Left renal pelvis (tissue), 4 donors: Measurements from ENCODE around the gene OPA3. TPM values are rescaled to one million over a fixed set of nuclear protein-coding genes. Genes with fewer than 3 reads are reported as not detected.
A peak's percentile ranks its signal among the peaks of the same experiment; 100 is the strongest.

Experiments
- DNase-seq, 4 donors: peaks; one replicate each; pipeline ENCODE4 v3.0.0-alpha.2; 2013; ENCODE audit warnings: low read depth in 4 of 4, low spot score in 3 of 4
- polyA plus RNA-seq, 4 donors: library from polyadenylated mRNA; unstranded; fragments of 120-200 nt; gene quantifications; one replicate each; pipeline ENCODE4 v1.2.1, GENCODE V29; 2013; ENCODE audit not compliant: insufficient read length in 4 of 4

OPA3 gene
- polyA plus RNA-seq, 4 donors, result 6.4 to 10.9 (median 10.1) TPM

DNA sequence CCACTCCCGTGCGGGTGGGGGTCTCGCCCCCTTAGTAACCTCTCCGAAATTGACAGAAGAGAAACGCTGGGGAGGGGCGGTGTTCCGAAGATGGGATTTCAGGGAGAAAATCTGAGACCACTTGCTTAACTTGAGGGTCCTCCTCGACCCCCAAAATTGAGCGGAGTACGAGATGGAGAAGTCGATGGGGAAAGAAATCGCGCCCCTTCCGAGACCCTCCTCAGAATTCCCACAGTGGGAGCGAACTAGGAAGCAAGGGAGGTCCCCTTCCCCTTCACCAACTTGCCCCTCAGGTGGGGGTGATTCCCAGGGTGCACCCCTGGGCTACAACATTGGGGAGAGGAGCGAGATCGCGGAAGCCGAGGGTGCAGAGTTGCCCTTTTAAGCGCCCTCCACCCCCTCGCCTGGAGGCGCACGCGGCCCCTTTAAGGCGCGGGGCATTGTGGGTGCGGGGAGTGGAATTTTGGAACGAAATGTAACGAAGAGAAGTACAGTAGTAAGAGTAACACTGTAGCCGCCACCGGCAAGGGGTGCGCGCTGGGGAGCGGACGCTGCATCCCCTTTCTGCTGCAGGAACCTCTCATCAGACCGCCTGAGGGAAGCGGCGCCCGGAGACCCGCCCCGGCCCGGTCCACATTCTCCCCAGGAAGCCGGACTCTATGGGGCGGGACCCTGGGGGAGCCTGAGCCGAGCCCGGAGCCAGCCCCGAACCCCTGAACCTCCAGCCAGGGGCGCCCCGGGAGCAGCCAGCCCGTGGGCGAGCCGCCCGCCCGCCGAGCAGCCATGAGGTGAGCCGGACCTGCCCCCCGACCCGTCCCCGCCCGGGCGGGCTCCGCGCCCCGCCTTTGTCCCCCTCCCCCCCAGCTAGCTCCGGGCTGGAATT, 77.4 kb downstream of the OPA3 start, which contains the start of gene VASP:
Gene VASP (plus strand): TSS at position 491 of the 883 bp plus-strand sequence. CDS start 293 bp downstream, at position 784.
- DNase-seq, result no peak

DNA sequence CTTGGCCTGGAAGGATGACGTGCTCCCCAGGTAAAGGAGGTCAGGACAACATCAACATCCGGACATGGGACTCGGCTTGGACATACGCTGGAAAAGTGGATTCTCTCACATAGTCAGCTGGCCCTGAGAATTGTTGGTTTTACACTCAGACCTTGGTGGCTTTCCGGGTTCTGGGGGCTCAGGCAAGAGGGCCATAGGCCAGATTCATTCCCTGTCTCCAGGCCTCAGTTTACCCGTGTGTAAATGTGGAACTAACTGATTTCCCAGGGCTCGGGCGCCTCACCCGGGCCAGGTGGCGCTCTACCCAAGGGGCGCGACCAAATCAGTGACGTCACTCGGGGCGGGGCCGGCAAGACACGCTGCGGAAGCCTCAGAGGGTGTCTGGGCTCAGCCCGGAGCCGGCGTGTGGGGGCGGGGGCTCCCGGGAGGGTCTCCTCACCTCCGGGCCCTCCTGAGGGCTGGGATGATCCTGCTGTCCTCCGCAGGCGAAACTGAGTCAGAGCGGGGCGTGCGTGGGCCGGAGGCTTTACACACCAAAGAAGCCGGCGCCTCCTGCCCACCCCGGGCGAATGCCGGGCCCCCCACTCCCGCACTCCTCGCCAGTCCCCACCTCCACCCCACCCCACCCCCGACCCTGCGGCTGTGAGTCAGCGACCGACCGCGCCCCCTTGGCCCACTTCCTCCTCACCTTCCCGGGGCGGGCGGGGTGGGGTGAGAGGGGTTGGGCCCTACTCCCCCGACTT, 78.2 kb downstream of the OPA3 start:
- DNase-seq, result peak in 2 of 4 donors; percentile 74 to 80

GRCh38 chr19:45505996-45506245, 78.7 kb downstream of the OPA3 start:
- no peak for DNase-seq

DNA sequence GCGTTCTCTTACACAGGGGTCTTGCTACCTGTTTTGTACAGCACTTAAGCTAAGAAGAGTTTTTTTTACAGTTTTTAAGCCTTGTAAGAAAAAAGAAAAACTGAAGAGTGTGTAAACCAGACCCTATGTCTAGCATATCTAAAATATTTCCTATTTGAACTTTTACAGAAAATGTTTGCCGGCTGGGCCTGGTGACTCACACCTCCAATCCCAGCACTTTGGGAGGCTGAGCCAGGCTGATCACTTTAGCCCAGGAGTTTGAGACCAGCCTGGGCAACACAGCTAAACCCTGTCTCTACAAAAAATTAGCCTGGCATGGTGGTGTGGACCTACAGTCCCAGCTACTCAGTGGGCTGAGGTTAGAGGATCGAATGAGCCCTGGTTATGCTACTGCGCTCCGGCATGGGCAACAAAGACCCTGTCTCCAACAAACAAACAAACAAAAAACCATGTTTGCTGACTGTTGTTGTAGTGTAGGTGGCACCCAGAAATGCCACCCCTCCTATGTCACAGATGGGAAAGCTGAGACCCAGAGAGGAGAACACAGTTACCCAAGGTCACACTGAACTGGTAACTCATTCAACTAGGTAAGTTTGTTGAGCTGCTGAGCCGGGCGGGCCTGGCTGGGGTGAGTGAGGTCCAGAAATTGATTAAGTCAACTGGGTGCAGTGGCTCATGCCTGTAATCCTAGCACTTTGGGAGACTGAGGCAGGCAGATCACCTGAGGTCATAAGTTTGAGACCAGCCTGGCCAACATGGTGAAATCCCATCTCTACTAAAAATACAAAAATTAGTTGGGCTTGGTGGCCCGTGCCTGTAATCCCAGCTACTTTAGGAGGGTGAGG, 79.2 kb downstream of the OPA3 start:
- DNase-seq, result no peak

DNA sequence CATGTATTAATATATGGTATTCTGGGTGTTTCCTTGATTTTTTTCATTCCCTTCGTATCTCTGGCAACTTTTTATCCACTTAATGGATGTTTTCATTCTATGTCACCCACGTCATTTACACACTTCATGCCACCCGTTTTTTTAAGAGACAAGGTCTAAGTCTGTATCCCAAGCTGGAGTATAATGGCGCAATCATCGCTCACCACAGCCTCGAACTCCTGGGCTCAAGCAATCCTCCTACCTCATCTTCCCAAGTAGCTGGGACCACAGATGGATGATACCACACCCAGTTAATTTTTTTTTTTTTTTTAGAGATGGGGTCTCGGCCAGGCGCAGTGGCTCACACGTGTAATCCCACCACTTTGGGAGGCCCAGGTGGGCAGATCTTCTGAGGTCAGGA, 80.7 kb downstream of the OPA3 start:
- no peak for DNase-seq

GRCh38 chr19:45502111-45502510, 82.5 kb downstream of the OPA3 start:
- DNase-seq, result no peak

DNA sequence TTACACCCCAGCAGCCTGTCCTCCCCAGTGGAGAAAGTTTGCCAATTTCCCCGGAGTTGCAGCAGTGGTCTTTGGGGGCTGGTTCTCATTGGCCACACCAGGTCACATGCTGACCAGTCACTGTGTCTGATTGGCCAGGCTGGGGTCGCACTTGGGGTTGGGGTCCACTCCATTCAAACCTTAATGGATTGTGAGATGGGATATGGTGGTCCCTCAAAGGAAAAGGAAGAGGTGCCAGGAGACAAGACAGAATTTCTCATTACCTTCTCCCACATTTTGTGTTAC, 82.9 kb downstream of the OPA3 start:
- DNase-seq, result no peak

GRCh38 chr19:45500918-45501729, 83.5 kb downstream of the OPA3 start:
- no peak for DNase-seq

DNA sequence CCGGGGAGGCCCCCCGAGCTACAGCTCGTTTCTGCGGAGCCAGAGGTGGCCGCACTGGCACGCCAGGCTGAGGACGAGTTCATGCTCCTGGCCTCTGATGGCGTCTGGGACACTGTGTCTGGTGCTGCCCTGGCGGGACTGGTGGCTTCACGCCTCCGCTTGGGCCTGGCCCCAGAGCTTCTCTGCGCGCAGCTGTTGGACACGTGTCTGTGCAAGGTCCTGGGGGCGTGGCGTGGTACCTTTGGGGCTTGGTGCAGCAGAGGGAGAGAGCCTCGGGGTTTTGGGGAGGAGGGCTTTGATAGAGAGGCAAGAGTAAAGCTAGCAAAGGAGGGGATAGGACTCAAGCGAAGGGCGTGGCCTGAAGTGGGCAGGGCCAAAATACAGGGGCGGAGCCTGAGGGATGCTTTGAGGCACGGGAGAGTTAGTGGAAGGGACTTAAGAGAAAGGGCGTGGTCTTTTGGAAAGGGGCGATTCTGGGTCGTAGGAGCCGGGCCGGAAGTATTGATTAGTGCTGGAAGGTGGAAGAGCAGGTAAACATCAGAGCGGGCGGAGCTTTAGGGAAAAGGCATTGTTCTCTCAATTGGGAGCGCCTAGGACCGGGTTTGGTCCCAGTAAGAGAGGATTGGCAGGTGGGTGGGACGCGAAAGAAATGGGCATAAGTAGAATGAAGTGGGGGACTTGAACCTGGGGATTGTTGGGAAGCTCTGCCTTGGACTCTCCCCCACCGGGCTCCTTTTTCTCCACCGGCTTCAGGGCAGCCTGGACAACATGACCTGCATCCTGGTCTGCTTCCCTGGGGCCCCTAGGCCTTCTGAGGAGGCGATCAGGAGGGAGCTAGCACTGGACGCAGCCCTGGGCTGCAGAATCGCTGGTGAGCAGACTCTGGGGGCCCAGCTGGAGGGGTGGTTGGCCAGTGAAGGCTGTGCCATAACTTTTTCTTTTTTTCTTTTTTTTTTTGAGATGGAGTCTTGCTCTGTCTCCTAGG, 85.1 kb downstream of the OPA3 start:
- DNase-seq, result no peak

DNA sequence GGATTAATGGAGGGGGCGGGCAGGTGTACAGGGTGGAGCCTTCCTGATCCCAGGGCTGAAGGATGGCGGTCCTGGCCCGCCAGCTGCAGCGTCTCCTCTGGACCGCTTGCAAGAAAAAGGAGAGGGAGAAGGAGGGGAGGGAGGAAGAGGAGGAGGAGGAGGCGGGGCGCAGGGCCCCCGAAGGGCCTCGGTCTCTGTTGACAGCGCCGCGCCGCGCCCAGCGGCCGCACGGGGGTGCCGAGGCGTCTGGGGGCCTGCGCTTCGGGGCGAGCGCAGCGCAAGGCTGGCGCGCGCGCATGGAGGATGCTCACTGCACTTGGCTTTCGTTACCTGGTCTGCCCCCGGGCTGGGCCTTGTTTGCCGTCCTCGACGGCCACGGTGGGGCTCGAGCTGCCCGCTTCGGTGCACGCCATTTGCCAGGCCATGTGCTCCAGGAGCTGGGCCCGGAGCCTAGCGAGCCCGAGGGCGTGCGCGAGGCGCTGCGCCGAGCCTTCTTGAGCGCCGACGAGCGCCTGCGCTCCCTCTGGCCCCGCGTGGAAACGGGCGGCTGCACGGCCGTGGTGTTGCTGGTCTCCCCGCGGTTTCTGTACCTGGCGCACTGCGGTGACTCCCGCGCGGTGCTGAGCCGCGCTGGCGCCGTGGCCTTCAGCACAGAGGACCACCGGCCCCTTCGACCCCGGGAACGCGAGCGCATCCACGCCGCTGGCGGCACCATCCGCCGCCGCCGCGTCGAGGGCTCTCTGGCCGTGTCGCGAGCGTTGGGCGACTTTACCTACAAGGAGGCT, 86.0 kb downstream of the OPA3 start, which contains the start of gene PPM1N:
Gene PPM1N (plus strand): TSS at position 33 of the 785 bp plus-strand sequence. CDS start 30 bp downstream, at position 63.
- no peak for DNase-seq

DNA sequence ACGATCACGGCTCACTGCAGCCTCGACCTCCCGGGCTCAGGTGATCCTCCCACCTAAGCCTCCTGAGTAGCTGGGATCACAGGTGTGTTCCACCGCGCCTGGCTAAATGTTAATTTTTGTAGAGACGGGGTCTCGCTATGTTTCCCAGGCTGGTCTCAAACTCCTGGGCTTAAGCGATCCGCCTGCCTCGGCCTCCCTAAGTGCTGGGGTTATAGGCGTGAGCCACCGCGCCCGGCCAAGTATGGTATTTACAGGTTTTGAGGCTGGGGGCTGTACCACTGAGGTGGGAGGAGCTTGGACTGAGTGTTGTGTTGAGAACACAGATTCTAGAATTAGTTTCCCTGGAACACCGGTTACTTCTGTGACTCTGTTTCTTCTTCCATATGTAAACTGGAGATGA, 86.8 kb downstream of the OPA3 start:
- DNase-seq, result no peak

- DNase-seq, result no peak
These were observed 88.2 kb downstream of the OPA3 start for GRCh38 chr19:45496349-45496953.

DNA sequence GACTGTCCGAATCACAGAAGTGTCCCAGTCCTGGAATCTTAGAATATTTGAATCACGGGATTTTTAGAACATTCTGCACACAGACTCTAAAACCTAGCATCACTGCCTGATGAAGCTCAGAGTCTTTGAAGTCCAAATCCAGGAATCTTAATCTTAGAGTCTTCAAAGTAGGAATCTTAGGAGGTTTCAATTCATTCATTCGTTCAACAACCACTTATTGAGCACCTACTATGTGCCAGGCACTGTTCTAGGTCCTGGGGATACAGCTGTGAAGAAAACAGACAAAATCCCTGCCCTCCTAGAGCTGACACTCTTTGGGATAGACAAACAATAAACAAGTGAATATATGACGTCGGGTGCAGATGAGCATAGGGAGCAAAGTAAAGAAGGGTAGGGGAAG, 89.4 kb downstream of the OPA3 start:
- DNase-seq, result no peak

DNA sequence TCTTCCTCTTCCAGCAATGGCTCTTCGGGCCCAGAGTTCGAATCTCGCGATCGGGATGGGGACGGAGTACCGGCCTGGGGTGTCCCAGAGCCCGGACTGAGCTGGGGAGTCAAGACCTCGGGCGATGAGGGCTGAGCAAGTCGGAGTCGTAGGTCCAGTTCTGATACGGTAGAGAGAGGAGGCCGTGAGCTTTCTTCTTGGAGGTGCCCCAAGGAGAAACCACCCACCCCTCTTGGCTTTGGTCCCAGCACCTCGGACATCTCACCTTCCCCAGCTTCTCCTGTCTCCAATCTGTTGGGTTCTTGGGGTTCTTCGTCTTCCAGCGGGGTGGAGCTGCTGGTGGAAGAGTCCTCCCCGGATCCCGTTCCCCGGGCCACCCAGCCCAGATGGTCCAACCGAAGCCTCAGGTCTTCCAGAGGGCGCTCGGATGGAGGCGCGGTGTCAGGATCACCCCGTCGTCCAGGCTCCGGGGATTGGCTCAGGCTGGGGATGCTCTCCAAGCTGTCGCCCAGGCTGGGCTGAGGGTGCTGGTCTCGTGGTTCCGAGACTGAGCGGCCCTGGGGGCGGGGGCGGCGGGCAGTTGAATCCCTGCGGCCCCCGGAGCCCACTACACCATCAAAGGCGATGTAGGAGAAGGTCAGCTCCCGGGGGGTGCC, 90.2 kb downstream of the OPA3 start:
- no peak for DNase-seq

DNA sequence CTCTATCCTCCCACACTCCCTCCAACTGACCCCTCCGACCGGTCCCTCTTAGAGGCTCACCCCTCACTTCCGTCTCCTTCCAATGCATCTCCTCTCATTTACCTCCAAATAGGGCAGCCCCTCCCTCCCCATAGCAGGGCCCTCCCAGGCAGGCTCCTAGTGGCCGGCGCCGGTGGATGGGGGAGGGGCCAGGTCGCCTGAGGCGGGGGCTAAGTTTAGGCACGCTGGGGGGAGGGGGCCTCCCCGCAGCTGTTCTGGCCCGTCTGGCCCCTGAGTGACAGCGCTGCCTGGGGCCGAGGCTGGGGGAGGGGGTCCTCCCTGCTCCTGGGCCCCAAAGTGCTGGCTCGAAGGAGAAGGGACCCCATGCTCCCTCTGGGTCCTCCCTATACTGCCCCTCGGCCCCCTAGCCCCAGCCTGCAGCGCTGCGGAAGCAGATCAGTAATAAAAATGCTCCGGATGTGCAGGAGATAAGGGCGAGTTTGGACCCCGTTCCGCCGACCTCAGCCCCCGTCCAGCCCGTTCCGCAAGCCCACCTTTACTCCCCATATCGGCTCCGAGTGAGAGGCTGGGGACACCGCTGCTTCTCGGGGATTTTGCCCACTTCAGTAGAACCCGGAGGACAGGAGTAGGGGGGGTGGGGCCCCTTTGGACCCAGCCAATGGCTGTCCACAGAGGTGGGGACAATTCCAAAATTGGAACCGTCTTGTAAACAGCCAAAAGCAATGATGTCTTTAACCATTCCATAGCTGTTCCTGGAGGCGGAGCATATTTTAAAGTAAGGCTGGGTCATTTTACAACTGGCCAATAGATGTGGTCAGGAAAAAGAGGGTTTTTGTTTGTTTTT, 91.8 kb downstream of the OPA3 start:
- DNase-seq, result no peak

DNA sequence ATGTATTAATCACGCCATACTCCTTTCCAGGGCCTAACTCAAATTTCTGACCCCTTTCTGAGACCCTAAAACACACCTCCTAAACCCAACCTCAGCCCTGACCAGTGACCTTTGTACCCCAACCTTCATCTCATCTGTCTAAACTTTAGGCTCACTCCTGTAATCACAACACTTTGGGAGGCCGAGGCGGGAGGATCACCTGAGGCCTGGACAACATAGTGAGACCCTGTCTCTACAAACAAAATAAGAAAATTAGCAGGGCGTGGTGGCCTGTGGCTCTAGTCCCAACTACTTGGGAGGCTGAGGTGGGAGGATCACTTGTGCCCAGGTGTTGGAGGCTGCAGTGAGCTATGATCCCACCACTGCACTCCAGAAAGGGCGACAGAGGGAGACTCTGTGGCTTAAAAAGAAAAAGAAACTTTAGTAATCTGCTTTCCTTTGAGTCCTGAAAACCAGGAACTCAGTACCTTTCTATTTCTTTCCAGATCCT, 92.4 kb downstream of the OPA3 start:
- DNase-seq, result no peak
